IMR-90 (cell line): ENCODE results near the gene KATNIP. TPM values are rescaled to one million over a fixed set of nuclear protein-coding genes. Genes with fewer than 3 reads are reported as not detected.

ENCODE experiments used
- ATAC-seq: fragments of 200-7000 bp; cut with Tn5 transposase; 2 replicates; pipeline ENCODE4 v1.9.1; 2020; ENCODE audit warnings: low read depth, mild to moderate bottlenecking, moderate library complexity
- BruUV-seq: library from RNA; stranded (reverse); fragments of 400-500 nt; replicated peaks from 2 replicates; lab custom pipeline; 2021; lab: Mats Ljungman, UMichigan
- CTCF ChIA-PET: fragments of 300-600 bp; formaldehyde crosslinking; extraction: SDS; loops from one replicate; lab custom pipeline; 2021; ENCODE audit warnings: antibody characterized with exemption; lab: Yijun Ruan, JAX
- POLR2A ChIA-PET: fragments of 300-600 bp; sonication (Branson Sonifier 250); formaldehyde crosslinking; loops from one replicate; lab custom pipeline; 2022; ENCODE audit warnings: antibody characterized with exemption; ENCODE audit not compliant: unreplicated experiment; lab: Charles Lee
- DNase-seq: peaks from one replicate; pipeline ENCODE4 v3.0.0; 2013
- H2AFZ ChIP-seq: replicated peaks from 2 replicates; pipeline ENCODE3; 2013; ENCODE audit warnings: low read length, mild to moderate bottlenecking; ENCODE audit not compliant: poor library complexity
- H2AK5ac ChIP-seq: 2 replicates; pipeline ENCODE4 v1.6.1; 2013; ENCODE audit warnings: low read depth, low read length, inconsistent platforms
- H2AK9ac ChIP-seq: replicated peaks from 2 replicates; pipeline ENCODE3; 2013; ENCODE audit warnings: mild to moderate bottlenecking, low read depth, low read length, moderate library complexity; ENCODE audit not compliant: poor library complexity
- H2BK120ac ChIP-seq: 2 replicates; pipeline ENCODE4 v1.6.1; 2013; ENCODE audit warnings: low read depth, low read length, inconsistent platforms
- H2BK15ac ChIP-seq: 3 replicates; pipeline ENCODE4 v1.6.1; 2013; ENCODE audit warnings: low read depth, low read length, inconsistent platforms
- H2BK20ac ChIP-seq: 2 replicates; pipeline ENCODE4 v1.6.1; 2013; ENCODE audit warnings: low read depth, mild to moderate bottlenecking, inconsistent platforms, low read length, moderate library complexity
- H2BK5ac ChIP-seq: 2 replicates; pipeline ENCODE4 v1.6.1; 2013; ENCODE audit warnings: mild to moderate bottlenecking, low read depth, low read length, inconsistent platforms; ENCODE audit not compliant: poor library complexity, severe bottlenecking
- H3K14ac ChIP-seq: replicated peaks from 2 replicates; pipeline ENCODE4 v1.6.1; 2013; ENCODE audit warnings: low read depth, low read length, inconsistent platforms
- H3K18ac ChIP-seq: 2 replicates; pipeline ENCODE4 v1.6.1; 2013; ENCODE audit warnings: low read depth, low read length, control low read depth
- H3K23ac ChIP-seq: 2 replicates; pipeline ENCODE4 v1.6.1; 2013; ENCODE audit warnings: low read depth, low read length, inconsistent platforms
- H3K27ac ChIP-seq: 2 replicates; pipeline ENCODE4 v1.5.1; 2013; ENCODE audit warnings: mild to moderate bottlenecking, control low read depth, low read length; ENCODE audit not compliant: insufficient read depth
- H3K27me3 ChIP-seq: 2 replicates; pipeline ENCODE4 v1.6.1; 2013; ENCODE audit warnings: low read length; ENCODE audit not compliant: control insufficient read depth, insufficient read depth
- H3K36me3 ChIP-seq: 2 replicates; pipeline ENCODE4 v1.6.1; 2013; ENCODE audit warnings: low read length, mixed read lengths; ENCODE audit not compliant: control insufficient read depth, insufficient read depth
- H3K4ac ChIP-seq: 2 replicates; pipeline ENCODE4 v1.6.1; 2013; ENCODE audit warnings: low read depth, low read length, inconsistent platforms
- H3K4me1 ChIP-seq: 2 replicates; pipeline ENCODE4 v1.6.1; 2013; ENCODE audit warnings: low read length, mixed read lengths; ENCODE audit not compliant: control insufficient read depth, insufficient read depth
- H3K4me2 ChIP-seq: 2 replicates; pipeline ENCODE4 v1.6.1; 2013; ENCODE audit warnings: low read depth, mild to moderate bottlenecking, control low read depth, low read length, moderate library complexity
- H3K4me3 ChIP-seq: 2 replicates; pipeline ENCODE4 v1.5.1; 2013; ENCODE audit warnings: low read depth, mild to moderate bottlenecking, control low read depth, low read length, moderate library complexity; ENCODE audit not compliant: insufficient read depth
- H3K56ac ChIP-seq: 2 replicates; pipeline ENCODE4 v1.6.1; 2013; ENCODE audit warnings: low read length, inconsistent platforms; ENCODE audit not compliant: insufficient read depth; ENCODE audit errors: extremely low read depth
- H3K79me1 ChIP-seq, 2 experiments: 2 replicates each; pipeline ENCODE4 v1.6.1; 2013; ENCODE audit warnings: low read length in 2 of 2, inconsistent platforms in 1 of 2, low read depth in 1 of 2
- H3K9ac ChIP-seq: 2 replicates; pipeline ENCODE4 v1.6.1; 2013; ENCODE audit warnings: low read depth, low read length, control low read depth
- H3K9me1 ChIP-seq: 2 replicates; pipeline ENCODE4 v1.6.1; 2013; ENCODE audit warnings: low read length, inconsistent platforms; ENCODE audit not compliant: insufficient read depth
- H3K9me3 ChIP-seq: 2 replicates; pipeline ENCODE4 v1.6.1; 2013; ENCODE audit warnings: low read length; ENCODE audit not compliant: control insufficient read depth, insufficient read depth
- H4K20me1 ChIP-seq: 2 replicates; pipeline ENCODE4 v1.6.1; 2013; ENCODE audit warnings: low read length, inconsistent platforms; ENCODE audit not compliant: insufficient read depth
- H4K5ac ChIP-seq: 2 replicates; pipeline ENCODE4 v1.6.1; 2013; ENCODE audit warnings: mild to moderate bottlenecking, low read depth, low read length, control low read depth
- H4K8ac ChIP-seq, 2 experiments: 2 replicates each; pipeline ENCODE4 v1.6.1; 2013; ENCODE audit warnings: low read depth in 2 of 2, low read length in 2 of 2, control low read depth in 1 of 2, inconsistent platforms in 1 of 2
- H4K91ac ChIP-seq: 2 replicates; pipeline ENCODE4 v1.6.1; 2013; ENCODE audit warnings: low read depth, low read length, inconsistent platforms; ENCODE audit not compliant: insufficient read depth
- CEBPB ChIP-seq: IDR thresholded peaks from 2 replicates; pipeline ENCODE4 v1.6.1; 2012; ENCODE audit warnings: low read depth, low read length, improper control_type of control experiment
- CHD1 ChIP-seq: IDR thresholded peaks from 2 replicates; pipeline ENCODE4 v1.6.1; 2012; ENCODE audit warnings: low read depth, low read length, improper control_type of control experiment
- POLR2A ChIP-seq: IDR thresholded peaks from 2 replicates; pipeline ENCODE4 v1.6.1; 2012; ENCODE audit warnings: mild to moderate bottlenecking, low read depth, low read length
- RFX5 ChIP-seq: IDR thresholded peaks from 2 replicates; pipeline ENCODE4 v1.8.0; 2012; ENCODE audit warnings: low read depth, mild to moderate bottlenecking, low read length, moderate library complexity
- WGBS, 2 experiments: methylation state at CpG; one replicate each; pipeline versions ENCODE4 v1.1.5 to v1.1.7; 2013; ENCODE audit warnings: missing lambda C conversion rate in 2 of 2; ENCODE audit not compliant: insufficient read length in 1 of 2; ENCODE audit errors: extremely low coverage in 2 of 2; 5-methylcytosine and 5-hydroxymethylcytosine counted together
- dilution Hi-C: fragments of 300-500 bp; cut with HindIII; formaldehyde crosslinking; loops from one replicate; pipeline ENCODE4 v1.14.3; 2018; ENCODE audit warnings: low sequenced_read_pairs; ENCODE audit not compliant: unreplicated experiment
- in situ Hi-C: fragments of 300-500 bp; cut with MboI; formaldehyde crosslinking; loops from 3 replicates; pipeline ENCODE4 v1.14.3; 2019; ENCODE audit warnings: low sequenced_read_pairs, inconsistent platforms, mixed read lengths
- intact Hi-C: fragments of 100-400 bp; cut with micrococcal nuclease; formaldehyde crosslinking; loops from 2 replicates; pipeline ENCODE4 v1.10.0; 2022
- polyA plus RNA-seq, 3 experiments: library from polyadenylated mRNA; depleted of rRNA; stranded (reverse); fragments of >200 nt; gene quantifications; 2 replicates each; pipeline ENCODE4 v1.2.3, GENCODE V29; 2012; ENCODE audit warnings: low replicate concordance in 1 of 3
- total RNA-seq: library from RNA; depleted of rRNA; stranded (reverse); fragments of >200 nt; gene quantifications from 2 replicates; pipeline ENCODE4 v1.2.3, GENCODE V29; 2012
- TF ChIP-seq, protein P1 (sequence below): conservative IDR thresholded peaks from 2 replicates; pipeline ENCODE4 v1.5.1; 2012; ENCODE audit warnings: mild to moderate bottlenecking, low read depth, low read length, improper control_type of control experiment

The KATNIP gene
- total and polyA plus RNA-seq, 2 of the 4 experiments (the other 2 are of a cell fraction), result 16.7 to 18.6 TPM

DNA sequence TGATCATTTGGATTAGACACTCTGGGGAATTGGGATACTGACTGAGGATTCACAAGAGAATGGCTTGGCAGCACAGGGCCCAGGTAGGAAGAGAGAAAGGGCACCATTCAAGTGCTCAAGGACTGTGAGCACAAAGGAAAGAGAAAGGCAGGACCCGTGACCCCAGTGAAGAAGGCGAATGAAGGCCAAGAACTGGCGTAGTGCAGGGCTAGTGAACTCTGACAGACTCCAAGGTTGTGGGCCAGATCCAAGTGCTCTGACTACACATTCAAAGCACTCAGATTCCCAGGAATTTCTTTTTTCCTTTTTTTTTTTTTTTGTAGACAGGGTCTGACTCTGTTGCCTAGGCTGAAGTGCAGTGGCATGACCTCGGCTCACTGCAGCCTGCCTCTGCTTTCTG is 5.3 kb upstream of the KATNIP start:
- ATAC-seq (no peak), DNase-seq (no peak)
- ChIA-PET CTCF (no interaction called here), POLR2A (no interaction called here)
- Histone ChIP-seq H2AK9ac (no peak overlapping the region), H4K8ac (no peak overlapping the region), H3K79me1 (peaks cover 27 to 76% of the 10 kb centered on the region in 2 experiments), H3K9ac (no peak overlapping the region), H3K23ac (no peak overlapping the region), H3K9me1 (peaks cover 17% of the 10 kb centered on the region; the same call in 1 of the 2 replicates), H2BK15ac (no peak overlapping the region), H3K9me3 (no peaks in the 10 kb centered on the region), H3K27ac (no peak overlapping the region), H4K91ac (no peak overlapping the region), H3K14ac (no peak overlapping the region), H3K36me3 (peaks cover 45% of the 10 kb centered on the region), H3K18ac (no peak overlapping the region), H4K20me1 (peaks cover 54% of the 10 kb centered on the region), H3K4me2 (no peak overlapping the region), H4K5ac (no peak overlapping the region), H3K4me3 (no peak overlapping the region), H3K4ac (no peak overlapping the region), H2BK20ac (no peak overlapping the region), H2AK5ac (no peak overlapping the region), H3K27me3 (no peaks in the 10 kb centered on the region), H2BK120ac (no peak overlapping the region), H2BK5ac (no peak overlapping the region), H3K56ac (no peak overlapping the region), H3K4me1 (peaks cover 7% of the 10 kb centered on the region), H2AFZ (no peak overlapping the region)
- in situ Hi-C loops, result no loop called here
- dilution Hi-C loops, result no loop called here
- TF ChIP-seq CHD1, result no peak
- TF ChIP-seq CEBPB, result no peak
- TF ChIP-seq POLR2A, result no peak
- TF ChIP-seq, protein P1, sequence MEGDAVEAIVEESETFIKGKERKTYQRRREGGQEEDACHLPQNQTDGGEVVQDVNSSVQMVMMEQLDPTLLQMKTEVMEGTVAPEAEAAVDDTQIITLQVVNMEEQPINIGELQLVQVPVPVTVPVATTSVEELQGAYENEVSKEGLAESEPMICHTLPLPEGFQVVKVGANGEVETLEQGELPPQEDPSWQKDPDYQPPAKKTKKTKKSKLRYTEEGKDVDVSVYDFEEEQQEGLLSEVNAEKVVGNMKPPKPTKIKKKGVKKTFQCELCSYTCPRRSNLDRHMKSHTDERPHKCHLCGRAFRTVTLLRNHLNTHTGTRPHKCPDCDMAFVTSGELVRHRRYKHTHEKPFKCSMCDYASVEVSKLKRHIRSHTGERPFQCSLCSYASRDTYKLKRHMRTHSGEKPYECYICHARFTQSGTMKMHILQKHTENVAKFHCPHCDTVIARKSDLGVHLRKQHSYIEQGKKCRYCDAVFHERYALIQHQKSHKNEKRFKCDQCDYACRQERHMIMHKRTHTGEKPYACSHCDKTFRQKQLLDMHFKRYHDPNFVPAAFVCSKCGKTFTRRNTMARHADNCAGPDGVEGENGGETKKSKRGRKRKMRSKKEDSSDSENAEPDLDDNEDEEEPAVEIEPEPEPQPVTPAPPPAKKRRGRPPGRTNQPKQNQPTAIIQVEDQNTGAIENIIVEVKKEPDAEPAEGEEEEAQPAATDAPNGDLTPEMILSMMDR, result no peak
- no peak for TF ChIP-seq RFX5
- intact Hi-C loops, result loop anchor here (5.0 kb wide), 1 partner anchor 52 kb away; no protein-coding TSS in a partner anchor
- no TSS peak for BruUV-seq
- no CpG with 5 or more reads among the region's 4 CpGs for WGBS, 2 experiments
